MV-4-11 (cell line): ENCODE measurements around the gene PHRF1.
"Not testable (repeated sequence)": the region's sequence is repeated elsewhere in the genome, so short reads cannot be mapped to it uniquely, and the experiment has no call there.

Experiments
- DNase-seq: peaks from one replicate; lab custom pipeline; 2025; lab: John Stamatoyannopoulos, UW

Gene PHRF1

DNA sequence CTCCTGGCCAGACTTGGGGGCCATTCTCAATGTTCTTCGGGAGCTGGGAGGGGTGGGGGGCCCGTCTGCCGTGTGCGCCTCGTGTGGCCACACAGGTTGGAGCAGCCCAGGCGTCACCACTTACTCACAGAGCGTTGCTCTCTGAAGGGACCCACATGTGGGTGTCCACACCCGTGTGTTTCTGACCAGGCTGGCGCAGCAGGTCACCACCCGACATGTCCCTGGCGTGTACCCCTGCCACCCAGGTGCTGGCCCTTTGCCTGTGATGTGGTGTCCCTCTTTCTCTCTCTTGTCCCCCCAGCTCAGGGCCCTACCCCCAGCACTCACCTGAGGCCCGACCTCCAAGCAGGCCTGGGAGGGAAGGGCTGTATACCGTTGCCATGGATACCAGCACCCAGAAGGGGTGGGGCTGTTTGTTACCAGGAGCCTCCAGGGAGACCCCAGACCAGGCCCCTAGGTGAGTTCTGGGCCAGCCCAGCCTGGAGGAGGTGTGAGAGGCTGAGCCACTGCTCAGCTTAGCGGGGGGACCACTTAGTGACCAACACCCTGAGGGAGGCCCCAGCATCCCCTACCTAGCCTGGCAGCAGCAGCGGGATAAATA is 17.1 kb upstream of the PHRF1 start:
- no peak for DNase-seq

DNA sequence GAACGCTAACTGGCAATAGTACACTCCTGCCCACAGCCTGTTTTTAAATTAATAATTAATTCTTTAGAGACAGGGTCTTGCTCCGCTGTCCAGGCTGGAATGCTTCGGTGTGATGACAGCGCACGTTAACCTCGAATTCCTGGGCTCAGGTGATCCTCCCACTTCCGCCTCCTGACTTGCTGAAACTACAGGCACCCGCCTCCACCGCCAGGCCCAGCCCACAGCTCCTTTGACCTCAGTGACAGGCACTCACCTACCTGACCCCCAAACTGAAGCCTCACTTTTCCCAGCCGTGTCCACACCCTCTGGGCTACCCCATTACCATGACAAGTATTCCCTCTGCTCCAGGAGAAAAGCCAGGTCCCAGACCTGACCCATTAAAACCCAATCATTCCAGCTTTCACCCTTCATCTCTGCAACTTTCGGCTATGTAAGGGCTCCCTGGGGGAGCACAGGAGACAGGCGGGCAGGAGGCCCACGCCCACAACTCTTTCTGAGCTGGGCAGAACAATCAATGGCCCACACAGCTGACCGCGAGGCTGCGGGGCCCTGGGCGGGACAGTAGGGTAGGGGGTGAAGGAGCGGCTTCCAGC is 16.5 kb upstream of the PHRF1 start:
- DNase-seq, result no peak

DNA sequence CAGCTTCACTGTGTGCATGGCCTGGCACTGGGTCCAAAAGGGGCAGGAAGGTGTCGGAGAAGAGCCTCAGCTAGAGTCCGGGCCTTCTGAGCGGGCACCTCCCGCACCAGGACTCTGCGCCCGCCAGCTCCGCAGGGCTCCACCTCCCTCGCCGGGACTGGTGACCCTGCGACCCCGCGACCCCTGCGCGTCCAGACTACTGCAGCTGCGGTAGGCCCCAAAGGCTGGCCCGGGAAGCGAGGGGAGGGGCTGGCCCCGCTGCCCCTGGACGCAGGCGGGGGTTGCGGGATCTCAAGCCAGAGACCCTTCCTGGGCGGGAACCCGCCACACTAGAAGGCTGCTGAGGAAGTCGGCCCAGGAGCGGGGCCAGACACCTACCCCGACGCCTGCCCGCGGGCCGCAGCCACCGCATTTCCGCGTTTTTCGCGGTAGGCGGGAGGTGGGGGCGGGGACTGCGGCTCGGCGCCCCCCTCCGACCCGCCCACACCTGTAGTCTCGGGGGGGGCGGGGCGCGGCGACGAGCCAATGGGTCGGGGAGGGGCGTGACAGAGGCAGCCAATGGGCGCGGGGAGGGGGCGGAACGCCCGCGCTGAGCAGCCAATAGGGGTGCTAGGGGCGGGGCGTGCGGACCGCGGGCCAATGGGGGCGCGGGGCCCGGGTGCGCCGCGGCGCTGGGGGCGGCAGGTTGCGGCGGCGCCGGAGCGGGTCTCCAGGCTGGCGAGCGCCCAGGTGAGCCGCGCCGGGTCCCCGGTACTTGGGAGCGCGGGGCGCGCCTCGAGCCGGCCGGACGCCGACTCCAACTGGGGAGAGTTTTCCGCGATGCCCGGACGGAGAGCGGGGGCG is 15.7 kb upstream of the PHRF1 start, which contains the start of the genes LMNTD2 and RASSF7:
Gene LMNTD2, minus strand, starts transcription at position 434 of the 843 bp plus-strand sequence. Its CDS starts 22 bp downstream, at position 412.
Gene RASSF7, plus strand, starts transcription at position 666 of the 843 bp plus-strand sequence. CDS start 799 bp downstream, outside the sequence.
- peak; percentile 76 for DNase-seq

DNA sequence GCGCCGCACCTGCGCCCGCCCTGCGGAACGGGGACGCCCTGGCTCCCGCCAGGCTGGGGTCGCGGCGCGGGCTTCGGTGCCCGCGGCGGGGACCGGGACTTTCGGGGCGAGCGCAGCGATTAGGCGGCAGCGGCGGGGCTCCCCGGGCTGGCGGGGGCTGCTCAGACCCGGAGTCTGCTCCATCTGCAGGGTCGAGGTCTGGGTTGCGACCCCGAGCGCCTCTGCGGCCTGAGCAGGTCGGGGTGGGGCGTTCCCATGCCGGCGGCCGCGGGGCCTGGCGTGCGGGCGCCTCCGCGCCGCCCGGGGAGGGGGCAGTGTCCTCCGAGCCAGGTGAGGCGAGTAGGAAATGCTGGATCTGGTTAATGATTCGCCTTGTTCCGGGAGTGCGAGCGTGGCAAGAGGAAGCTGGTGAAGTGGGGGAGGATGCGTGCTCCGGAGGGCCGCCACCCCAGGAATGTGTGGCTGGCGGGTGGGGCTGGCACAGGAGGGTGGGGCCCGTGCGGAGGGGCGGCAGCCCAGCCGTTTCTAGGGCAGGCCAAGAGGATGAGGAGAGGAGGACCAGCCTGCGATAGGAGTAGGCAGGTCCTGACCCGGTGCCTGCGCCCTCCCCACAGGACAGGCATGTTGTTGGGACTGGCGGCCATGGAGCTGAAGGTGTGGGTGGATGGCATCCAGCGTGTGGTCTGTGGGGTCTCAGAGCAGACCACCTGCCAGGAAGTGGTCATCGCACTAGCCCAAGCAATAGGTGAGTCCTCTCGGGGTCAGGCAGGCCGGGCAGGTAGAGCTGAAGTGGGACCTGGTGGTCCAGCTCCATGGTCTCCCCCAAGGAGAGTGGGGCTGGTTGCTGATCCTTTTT is 14.9 kb upstream of the PHRF1 start:
- peak; percentile 36 for DNase-seq

DNA sequence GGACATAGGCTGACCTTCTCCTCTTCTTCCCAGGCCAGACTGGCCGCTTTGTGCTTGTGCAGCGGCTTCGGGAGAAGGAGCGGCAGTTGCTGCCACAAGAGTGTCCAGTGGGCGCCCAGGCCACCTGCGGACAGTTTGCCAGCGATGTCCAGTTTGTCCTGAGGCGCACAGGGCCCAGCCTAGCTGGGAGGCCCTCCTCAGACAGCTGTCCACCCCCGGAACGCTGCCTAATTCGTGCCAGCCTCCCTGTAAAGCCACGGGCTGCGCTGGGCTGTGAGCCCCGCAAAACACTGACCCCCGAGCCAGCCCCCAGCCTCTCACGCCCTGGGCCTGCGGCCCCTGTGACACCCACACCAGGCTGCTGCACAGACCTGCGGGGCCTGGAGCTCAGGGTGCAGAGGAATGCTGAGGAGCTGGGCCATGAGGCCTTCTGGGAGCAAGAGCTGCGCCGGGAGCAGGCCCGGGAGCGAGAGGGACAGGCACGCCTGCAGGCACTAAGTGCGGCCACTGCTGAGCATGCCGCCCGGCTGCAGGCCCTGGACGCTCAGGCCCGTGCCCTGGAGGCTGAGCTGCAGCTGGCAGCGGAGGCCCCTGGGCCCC is 14.1 kb upstream of the PHRF1 start:
- no peak for DNase-seq

DNA sequence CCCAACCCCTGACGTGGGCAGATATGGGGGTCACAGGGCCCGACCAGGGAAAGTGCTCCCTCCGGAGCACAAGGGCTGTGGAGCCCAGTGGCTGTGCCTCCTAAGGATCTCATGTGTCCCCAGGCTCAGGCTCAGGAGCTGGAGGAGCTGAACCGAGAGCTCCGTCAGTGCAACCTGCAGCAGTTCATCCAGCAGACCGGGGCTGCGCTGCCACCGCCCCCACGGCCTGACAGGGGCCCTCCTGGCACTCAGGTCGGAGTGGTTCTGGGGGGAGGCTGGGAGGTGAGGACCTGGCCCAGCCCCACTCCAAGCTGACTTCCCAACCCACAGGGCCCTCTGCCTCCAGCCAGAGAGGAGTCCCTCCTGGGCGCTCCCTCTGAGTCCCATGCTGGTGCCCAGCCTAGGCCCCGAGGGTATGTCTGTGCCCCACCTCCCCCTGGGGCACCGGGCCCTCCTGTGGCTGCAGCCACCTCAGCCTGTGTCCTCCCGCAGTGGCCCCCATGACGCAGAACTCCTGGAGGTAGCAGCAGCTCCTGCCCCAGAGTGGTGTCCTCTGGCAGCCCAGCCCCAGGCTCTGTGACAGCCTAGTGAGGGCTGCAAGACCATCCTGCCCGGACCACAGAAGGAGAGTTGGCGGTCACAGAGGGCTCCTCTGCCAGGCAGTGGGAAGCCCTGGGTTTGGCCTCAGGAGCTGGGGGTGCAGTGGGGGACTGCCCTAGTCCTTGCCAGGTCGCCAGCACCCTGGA is 13.0 kb upstream of the PHRF1 start:
- DNase-seq, result no peak

DNA sequence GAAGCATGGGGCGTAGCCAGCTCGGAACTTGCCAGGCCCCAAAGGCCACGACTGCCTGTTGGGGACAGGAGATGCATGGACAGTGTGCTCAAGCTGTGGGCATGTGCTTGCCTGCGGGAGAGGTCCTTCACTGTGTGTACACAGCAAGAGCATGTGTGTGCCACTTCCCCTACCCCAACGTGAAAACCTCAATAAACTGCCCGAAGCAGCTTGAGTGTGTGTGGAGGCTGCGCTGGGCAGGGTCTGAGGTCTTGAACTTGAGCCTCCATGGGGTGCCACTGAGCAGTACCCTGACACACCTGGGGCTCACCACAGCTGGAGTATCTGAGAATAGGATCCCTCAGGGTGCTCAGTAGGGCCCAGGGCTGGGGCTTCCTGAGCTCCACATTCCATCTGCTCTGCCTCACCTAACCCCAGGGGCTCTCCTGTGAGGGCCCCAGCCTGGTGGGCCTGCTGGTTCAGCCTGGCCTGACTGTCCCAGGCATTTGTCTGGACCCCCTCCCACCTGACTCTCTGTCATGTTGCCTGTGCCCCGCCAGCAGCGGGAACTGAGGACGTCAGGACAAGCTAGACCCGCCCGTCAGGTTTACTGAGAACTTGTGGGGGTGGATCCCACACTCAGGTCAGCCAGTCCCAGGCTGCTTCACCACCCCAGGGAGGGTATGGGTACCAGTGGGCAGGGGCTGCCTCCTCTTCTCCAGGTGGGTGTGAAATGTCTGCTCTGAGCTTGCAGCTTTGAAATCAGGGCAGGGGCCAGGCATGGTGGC is 12.3 kb upstream of the PHRF1 start:
- DNase-seq, result no peak

DNA sequence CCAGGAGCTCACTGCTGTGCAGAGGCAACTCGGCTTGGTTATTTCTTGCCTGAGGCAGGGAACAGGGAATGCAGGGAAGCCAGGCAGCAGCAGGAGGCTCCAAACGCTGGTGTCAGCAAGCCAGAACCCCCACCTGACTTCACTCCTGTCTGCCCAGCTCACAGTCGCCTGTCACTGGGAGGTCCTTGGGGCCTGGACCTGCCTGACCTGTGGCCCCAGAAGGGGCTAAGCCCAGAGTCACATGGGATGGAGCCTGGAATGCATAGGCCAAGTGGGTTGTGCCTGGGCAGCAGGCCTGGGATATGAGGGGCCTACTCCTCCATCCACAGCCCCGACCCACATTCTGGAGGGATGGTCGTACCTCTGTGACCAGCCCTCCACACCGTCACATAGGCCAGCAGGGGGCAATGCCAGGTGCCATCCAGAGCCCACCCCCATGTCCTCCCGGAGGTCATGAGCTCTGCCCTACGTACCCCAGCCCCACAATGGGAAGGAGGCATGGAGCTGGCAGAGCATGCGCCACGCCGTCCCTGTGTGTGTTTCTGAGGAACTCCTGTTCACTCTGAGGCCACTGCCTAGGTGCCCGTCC is 10.3 kb upstream of the PHRF1 start:
- no peak for DNase-seq

DNA sequence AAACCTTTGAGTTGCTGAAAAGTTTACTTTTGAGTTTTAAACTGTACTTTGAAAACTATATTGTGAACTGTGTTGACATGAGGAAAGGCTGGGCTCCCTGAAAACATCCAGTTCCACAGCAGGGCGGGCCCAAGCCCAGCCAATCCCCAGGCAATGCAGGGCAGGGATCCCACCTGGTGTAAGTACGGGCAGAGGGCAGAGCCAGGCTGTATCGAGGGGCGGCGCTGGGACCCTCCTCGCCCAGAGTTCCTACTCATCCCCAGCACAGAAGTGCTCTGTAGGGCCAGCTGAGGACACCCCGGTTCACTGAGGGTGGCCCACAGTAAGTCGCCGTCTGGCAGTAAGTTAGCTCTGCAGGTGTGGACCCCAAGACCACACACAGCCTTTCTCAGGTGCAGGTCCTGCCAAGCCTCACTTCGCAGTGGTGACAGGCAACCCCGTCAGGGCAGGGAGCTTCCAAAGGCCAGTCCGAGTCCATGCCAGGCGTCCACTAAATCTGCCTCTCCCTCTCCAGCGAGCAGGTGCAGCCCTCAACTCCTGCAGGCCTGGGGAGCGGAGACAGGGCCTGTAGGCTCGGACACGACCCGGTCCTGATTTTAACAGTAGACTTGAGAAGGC is 9.2 kb upstream of the PHRF1 start:
- DNase-seq, result no peak

DNA sequence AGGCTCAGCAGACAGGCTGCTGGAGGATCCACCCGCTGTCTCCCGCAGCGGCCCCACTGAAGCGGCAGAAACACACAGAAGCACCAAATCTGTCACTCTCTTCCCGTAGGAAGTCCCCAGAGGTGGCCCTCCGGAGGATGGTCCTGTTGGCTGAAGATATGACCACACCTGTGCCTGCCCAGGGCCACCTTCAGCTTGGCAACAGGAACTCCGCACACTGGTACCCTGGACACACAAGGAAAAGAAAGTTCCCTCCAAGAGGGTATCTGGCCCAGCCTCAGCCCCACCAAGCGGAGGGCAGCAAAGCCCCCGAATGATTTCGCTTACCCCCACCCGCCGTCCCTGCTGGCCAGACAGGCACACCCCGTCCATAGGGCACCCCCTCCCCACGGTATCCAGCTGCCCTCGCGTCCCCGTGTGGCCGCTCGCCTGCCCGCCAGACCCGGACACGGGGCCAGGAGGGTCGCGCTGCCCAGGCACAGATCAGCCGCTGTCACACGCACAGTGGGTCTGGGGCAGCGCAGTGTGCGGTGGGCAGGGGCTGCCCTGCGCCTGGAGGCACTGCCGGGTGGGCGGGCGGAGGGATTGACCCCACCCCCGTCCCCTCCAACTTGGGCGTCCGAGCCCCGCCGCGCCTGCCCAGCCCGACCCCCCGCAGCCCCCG is 8.5 kb upstream of the PHRF1 start:
- no peak for DNase-seq

DNA sequence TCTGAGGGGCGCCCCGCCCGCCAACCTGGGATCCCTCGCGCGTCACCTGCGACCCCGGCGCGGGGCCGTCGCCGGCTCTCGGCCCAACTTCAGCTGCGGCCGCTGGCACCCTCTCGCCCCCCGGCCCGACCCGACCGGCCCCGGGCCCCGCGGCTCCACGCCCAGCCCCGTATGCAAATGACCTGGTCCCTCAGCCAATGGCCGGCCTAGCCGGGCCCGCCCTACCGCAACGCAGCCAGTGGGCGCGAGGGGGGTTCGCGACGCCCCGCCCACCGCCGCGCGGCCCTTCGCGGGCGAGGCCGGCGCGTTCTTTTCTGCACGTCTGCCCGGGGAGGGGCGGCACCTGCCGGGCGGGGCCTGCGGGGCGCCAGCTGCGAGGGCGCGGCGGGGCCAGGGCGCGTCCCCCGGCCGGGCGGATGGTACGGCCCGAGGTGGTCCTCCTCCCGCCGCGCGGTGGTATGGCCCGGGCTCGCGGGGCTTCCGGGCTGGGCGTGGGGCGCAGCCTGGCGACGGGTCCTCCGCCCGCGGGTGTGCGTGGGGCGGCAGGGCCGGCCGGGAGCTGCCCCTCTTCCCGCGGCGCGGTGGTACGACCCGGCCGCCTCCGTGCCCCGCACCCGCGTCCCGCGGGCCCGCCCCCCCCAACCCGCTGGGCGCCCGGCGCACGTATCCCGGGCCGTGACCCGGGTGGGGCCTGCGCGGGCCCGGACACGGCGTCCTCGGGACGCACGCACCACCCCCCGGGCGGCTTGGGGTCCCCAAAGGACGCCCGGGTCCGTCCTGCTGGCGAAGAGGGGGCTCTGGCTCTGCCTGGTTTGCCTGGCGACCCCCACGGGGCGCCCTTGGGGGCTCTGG is 7.7 kb upstream of the PHRF1 start:
- peak; percentile 88 for DNase-seq

DNA sequence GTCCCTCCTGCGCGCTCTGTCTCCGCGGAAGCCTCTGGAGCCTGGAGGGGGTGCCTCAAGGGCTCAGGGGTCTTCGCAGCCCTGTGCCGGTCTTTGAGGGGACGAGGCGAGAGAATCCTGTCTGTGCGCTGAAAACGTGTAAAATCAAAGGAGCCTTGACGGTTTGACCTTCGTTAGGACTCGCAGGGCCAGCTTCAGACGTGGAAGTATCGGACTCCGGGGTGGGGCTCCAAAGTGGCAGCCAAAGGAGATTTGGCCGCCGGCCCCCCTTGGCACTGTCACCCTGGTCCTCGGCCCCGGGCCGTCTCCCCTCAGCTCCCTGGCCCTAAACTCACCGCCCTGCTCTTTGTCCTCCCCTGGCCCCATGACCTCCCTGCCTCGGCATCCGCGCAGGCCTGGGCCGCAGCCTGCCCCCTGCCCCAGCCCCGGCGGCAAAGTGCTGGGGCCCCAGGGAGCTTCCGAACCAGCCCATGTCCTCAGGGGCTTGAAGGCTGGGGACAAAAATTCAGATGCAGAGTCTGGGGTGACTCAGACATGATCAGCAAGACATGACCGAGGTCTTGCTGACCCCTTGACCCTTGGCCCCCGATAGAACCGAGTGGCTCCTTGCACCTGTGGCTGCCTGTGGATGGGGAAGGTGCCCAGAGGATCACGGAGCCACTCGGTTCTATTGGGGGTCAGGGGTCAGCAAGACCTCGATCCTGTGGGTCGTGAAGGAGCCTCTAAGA is 6.9 kb upstream of the PHRF1 start:
- no peak for DNase-seq

DNA sequence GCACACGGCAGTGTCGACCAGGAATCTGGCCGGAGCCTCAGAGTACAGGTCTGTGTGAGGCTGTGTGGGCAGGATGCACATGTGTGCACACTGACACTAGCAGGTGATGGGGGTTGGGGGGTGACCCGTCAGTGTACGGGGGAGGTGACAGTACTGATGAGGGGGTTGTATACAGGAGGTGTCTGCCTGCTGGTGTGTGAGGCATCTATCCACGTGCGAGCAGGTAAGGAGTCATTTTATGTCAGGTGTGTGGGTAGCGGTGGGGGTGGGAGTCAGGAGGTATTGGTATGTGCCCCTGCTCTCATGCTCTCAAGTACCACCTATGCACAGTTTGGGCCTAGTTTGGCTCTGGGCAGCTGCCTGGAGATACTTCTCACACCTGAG is 4.5 kb upstream of the PHRF1 start:
- no peak for DNase-seq

DNA sequence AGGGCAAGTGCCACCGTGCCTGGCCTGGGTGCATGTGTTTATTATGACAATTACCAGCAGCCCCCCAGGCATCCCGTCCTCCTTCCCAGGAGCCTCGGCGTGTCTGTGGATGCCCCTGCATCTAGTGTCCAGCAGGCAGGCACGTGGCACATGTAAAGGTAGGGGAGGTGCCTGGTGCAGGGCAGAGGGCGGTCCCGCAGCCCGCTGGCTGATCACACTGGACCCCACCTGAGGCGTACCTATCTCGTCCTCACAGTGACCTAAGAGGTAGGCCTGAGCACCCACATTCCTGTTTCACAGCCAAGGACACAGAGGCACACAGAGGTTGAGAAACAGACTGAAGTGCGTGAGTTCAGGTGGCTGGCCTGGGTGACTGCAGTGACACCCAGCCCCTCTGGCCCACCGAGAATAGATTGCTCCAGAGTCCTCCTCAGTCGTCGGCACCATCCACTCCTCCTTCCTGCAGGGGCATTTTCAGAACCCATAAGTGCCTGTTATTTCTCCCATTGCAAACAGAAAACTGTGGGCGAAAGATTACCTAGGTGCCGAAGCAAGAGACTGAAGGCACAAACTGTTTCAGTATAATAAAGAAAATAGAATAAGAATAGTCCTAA is 3.0 kb upstream of the PHRF1 start:
- no peak for DNase-seq

DNA sequence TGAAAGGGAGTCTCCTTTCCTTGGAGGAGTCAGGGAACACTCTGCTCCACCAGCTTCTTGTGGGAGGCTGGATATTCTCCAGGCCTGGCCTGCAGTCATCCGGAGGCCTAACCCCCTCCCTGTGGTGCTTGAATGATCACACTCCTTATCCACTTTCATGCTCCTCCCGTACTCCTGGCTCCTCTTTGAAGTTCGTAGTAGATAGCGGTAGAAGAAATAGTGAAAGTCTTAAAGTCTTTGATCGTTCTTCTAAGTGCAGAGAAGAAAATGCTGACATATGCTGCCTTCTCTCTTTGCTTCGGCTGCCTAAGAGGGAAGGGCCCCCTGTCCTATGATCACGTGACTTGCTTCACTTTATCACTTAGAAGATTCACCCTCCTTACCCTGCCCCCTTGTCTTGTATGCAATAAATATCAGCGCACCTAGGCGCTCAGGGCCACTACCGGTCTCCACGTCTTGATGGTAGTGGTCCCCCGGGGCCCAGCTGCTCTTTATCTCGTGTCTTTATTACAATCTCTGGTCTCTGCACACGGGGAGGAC is 2.2 kb upstream of the PHRF1 start:
- DNase-seq, result not testable (repeated sequence)

DNA sequence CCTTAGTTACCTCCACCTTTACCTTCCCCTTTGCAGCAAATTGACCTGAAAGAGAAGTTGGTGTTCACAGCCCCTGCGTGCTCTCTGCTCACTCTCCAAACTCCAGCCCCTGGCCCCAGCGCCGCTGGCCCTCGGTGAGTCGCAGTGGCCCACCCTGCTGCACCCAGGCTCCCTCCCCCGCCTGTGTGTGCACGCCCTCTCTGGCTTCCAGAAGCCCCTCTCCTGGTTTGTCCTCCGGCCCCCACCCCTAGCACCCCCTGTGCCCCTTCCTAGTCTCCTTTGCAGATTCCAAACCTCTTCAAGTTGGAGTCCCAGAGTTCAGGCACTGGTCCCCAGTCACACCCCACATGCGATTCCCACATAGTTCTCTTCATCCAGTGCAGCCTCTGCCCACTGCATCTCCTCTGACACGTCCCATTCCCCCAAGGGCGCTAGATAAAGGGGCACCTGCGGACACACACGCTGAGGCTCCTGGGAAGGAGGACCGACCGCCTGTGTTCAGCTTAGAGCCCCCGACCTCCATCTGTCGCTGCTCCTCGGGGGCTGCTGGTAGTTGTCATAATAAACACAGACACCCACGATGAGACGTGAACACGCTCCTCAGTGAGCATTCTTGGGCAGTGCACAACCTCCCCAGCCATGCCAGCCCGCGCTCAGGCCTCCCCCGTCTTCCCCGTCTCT is 1.5 kb upstream of the PHRF1 start:
- DNase-seq, result no peak
